Mesenchymal stem cell (in vitro differentiated cells and primary cell): ENCODE results near the gene TTLL11.
A peak's percentile ranks its signal among the peaks of the same experiment; 100 is the strongest.

Experiments
- DNase-seq: peaks from one replicate; pipeline ENCODE4 v3.0.0-alpha.2; 2013
- H2AFZ ChIP-seq: one replicate; pipeline ENCODE4 v1.6.1; 2013; ENCODE audit warnings: low read depth, mild to moderate bottlenecking, control low read depth, inconsistent platforms, low read length, moderate library complexity
- H2AK5ac ChIP-seq: 2 replicates; pipeline ENCODE4 v1.6.1; 2013; ENCODE audit warnings: low read length, moderate library complexity, mild to moderate bottlenecking, inconsistent platforms; ENCODE audit not compliant: severe bottlenecking
- H2BK120ac ChIP-seq: one replicate; pipeline ENCODE4 v1.6.1; 2013; ENCODE audit warnings: low read depth, mild to moderate bottlenecking, inconsistent platforms, low read length, moderate library complexity
- H2BK12ac ChIP-seq, 2 experiments: one replicate each; pipeline ENCODE4 v1.6.1; 2013; ENCODE audit warnings: inconsistent platforms in 2 of 2, low read length in 2 of 2, mild to moderate bottlenecking in 2 of 2, moderate library complexity in 2 of 2, control low read depth in 1 of 2
- H2BK15ac ChIP-seq: one replicate; pipeline ENCODE4 v1.6.1; 2013; ENCODE audit warnings: mild to moderate bottlenecking, low read depth, inconsistent platforms; ENCODE audit not compliant: poor library complexity, severe bottlenecking
- H2BK5ac ChIP-seq: 2 replicates; pipeline ENCODE4 v1.6.1; 2013; ENCODE audit warnings: low read depth, mild to moderate bottlenecking, low read length, control low read depth, inconsistent platforms; ENCODE audit not compliant: poor library complexity, severe bottlenecking
- H3K14ac ChIP-seq, 2 experiments: one replicate each; pipeline ENCODE4 v1.6.1; 2013; ENCODE audit warnings: inconsistent platforms in 2 of 2, low read length in 2 of 2, control low read depth in 1 of 2, mild to moderate bottlenecking in 1 of 2, moderate library complexity in 1 of 2
- H3K18ac ChIP-seq, 2 experiments: one replicate each; pipeline ENCODE4 v1.6.1; 2013; ENCODE audit warnings: inconsistent platforms in 2 of 2, low read length in 2 of 2, control low read depth in 1 of 2, low read depth in 1 of 2, mild to moderate bottlenecking in 1 of 2
- H3K23ac ChIP-seq, 2 experiments: one replicate each; pipeline ENCODE4 v1.6.1; 2013; ENCODE audit warnings: inconsistent platforms in 2 of 2, low read length in 2 of 2, mild to moderate bottlenecking in 2 of 2, moderate library complexity in 2 of 2, control low read depth in 1 of 2
- H3K27ac ChIP-seq: 2 replicates; pipeline ENCODE4 v1.5.1; 2013; ENCODE audit warnings: mild to moderate bottlenecking, moderate library complexity, low read length, control low read depth, inconsistent platforms; ENCODE audit not compliant: poor library complexity, severe bottlenecking
- H3K27me3 ChIP-seq, 2 experiments: 2 replicates each; pipeline versions ENCODE4 v1.6.1 to v1.7.0; 2013; ENCODE audit warnings: low read length in 2 of 2, mild to moderate bottlenecking in 2 of 2, moderate library complexity in 2 of 2, control low read depth in 1 of 2, inconsistent platforms in 1 of 2; ENCODE audit not compliant: control insufficient read depth in 1 of 2, insufficient read depth in 1 of 2
- H3K36me3 ChIP-seq, 2 experiments: 2 replicates each; pipeline versions ENCODE4 v1.6.1 to v1.7.0; 2013; ENCODE audit warnings: low read length in 2 of 2, control low read depth in 1 of 2, inconsistent platforms in 1 of 2, low read depth in 1 of 2, mild to moderate bottlenecking in 1 of 2; ENCODE audit not compliant: insufficient read depth in 2 of 2, control insufficient read depth in 1 of 2
- H3K4ac ChIP-seq, 2 experiments: one replicate each; pipeline ENCODE4 v1.6.1; 2013; ENCODE audit warnings: inconsistent platforms in 2 of 2, low read length in 2 of 2, mild to moderate bottlenecking in 2 of 2, moderate library complexity in 2 of 2, control low read depth in 1 of 2, low read depth in 1 of 2
- H3K4me1 ChIP-seq: 2 replicates; pipeline ENCODE4 v1.6.1; 2013; ENCODE audit warnings: low read depth, low read length, control low read depth; ENCODE audit not compliant: control insufficient read depth, insufficient read depth
- H3K4me2 ChIP-seq: 2 replicates; pipeline ENCODE4 v1.6.1; 2013; ENCODE audit warnings: low read length, mild to moderate bottlenecking, inconsistent platforms; ENCODE audit not compliant: poor library complexity, severe bottlenecking
- H3K4me3 ChIP-seq, 2 experiments: 2 replicates each; pipeline versions ENCODE4 v1.5.1 to v1.7.0; 2013; ENCODE audit warnings: low read length in 2 of 2, mild to moderate bottlenecking in 2 of 2, control low read depth in 1 of 2, low read depth in 1 of 2; ENCODE audit not compliant: insufficient read depth in 1 of 2
- H3K79me1 ChIP-seq: replicated peaks from 2 replicates; pipeline ENCODE4 v1.6.1; 2013; ENCODE audit warnings: mild to moderate bottlenecking, control low read depth, low read length, inconsistent platforms; ENCODE audit not compliant: poor library complexity, severe bottlenecking
- H3K9ac ChIP-seq: 2 replicates; pipeline ENCODE4 v1.7.0; 2013; ENCODE audit warnings: mild to moderate bottlenecking, low read length, moderate library complexity
- H3K9me3 ChIP-seq: 2 replicates; pipeline ENCODE4 v1.7.0; 2013; ENCODE audit warnings: mild to moderate bottlenecking, low read length; ENCODE audit not compliant: control insufficient read depth
- H4K8ac ChIP-seq: one replicate; pipeline ENCODE4 v1.6.1; 2013; ENCODE audit warnings: inconsistent platforms, mild to moderate bottlenecking, low read length, moderate library complexity
- H4K91ac ChIP-seq: one replicate; pipeline ENCODE4 v1.6.1; 2013; ENCODE audit warnings: mild to moderate bottlenecking, low read length, inconsistent platforms
- WGBS: methylation state at CpG from one replicate; pipeline ENCODE4 v1.1.7; 2013; ENCODE audit warnings: mixed read lengths; 5-methylcytosine and 5-hydroxymethylcytosine counted together

Gene TTLL11

DNA sequence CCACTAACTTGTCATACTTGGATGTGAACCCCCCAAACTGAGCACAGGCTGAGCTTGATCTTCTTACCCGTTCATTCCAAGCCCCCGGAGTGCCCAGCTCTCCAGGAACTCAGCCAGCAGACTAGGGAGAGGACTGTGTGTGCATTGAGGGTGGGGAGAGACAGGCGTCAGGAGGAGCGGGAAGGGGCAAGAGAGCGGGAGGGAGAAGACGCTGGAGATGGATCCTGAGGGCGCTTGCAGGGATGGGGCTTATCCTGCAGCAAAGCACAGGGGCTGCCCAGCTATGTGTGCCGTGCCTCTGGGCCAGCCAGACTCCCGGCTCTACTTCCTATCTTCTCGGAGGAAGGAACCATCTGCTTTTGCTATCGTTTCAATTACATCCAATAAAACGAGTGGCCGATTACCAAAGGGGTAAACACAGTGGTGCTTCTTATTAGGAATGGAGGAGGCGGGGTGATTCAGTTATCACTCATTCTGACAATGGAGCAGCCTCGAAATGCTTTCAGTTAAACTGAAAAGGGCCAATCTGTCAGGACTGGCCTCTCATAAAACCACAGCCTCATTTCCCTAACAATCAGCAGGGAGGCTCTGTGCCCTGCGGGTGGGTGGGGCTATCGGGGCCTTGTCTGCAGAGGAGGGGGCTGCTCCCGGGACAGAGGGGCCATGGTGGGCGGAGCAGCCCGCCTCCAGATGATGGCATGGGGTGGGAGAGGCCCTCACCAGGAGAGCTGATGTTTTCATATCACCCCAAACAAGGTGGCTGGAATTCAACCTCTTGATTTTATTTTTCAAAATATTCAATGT lies 273.5 kb downstream of the TTLL11 start:
- H2AFZ ChIP-seq, result no peak overlapping the region
- no peak overlapping the region for H3K27ac ChIP-seq
- no peak overlapping the region for H3K18ac ChIP-seq
- H3K14ac ChIP-seq, result no peak overlapping the region
- H3K27me3 ChIP-seq, result peaks cover 25 to 34% of the 10 kb centered on the region in 2 experiments
- no peak overlapping the region for H2BK5ac ChIP-seq
- H2BK120ac ChIP-seq, result no peak overlapping the region
- WGBS, result 36% methylated on average over 17 of the region's 20 CpGs
- H3K4me1 ChIP-seq, result peaks cover 10% of the 10 kb centered on the region
- no peak overlapping the region for H3K4ac ChIP-seq
- peak overlapping the region in 1 of 2 experiments; percentile 43 for H3K4me3 ChIP-seq
- H3K36me3 ChIP-seq, result peaks cover 0 to 4% of the 10 kb centered on the region in 2 experiments
- H2BK15ac ChIP-seq, result no peak overlapping the region
- H4K8ac ChIP-seq, result no peak overlapping the region
- peak overlapping the region; percentile 36 for H3K9ac ChIP-seq
- no peaks in the 10 kb centered on the region for H3K9me3 ChIP-seq
- no peaks in the 10 kb centered on the region for H3K79me1 ChIP-seq
- H2BK12ac ChIP-seq, result no peak overlapping the region
- no peak overlapping the region for H4K91ac ChIP-seq
- peak overlapping the region; percentile 49 for H3K4me2 ChIP-seq
- H2AK5ac ChIP-seq, result no peak overlapping the region
- H3K23ac ChIP-seq, result no peak overlapping the region
- peak; percentile 22 for DNase-seq

DNA sequence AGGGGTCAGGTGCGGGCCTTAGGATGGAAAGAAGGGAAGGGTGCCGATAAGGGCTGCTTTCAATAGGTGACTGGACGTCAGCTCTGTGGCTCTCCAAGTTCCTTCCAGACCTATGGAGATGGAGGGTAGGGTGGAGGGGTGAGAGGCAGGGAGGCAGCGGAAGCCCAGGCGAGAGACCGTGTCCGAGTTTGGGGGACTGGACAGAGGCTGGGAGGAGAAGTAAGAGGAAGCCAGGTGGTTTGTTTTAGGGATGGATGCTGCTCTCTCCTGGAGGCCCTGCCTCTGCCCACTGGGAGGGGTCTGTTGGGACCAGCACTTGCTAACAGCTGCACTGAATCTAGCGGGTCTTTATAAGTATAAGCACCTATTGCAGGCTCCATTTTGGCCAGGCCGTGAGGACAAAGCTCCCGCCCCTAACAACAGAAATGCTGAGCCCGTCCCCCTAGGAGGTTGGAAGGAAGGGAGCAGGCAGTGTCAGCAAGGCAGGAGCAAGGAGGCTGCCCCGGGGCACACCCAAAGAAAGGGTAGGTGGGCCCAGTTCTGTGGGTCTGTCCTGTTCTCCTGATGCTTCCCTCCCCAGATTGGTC lies 274.2 kb downstream of the TTLL11 start:
- peaks cover 25 to 34% of the 10 kb centered on the region in 2 experiments for H3K27me3 ChIP-seq
- no peak overlapping the region for H3K18ac ChIP-seq
- no peak overlapping the region for H4K91ac ChIP-seq
- H3K27ac ChIP-seq, result no peak overlapping the region
- H2AFZ ChIP-seq, result no peak overlapping the region
- peaks cover 10% of the 10 kb centered on the region for H3K4me1 ChIP-seq
- H2AK5ac ChIP-seq, result no peak overlapping the region
- WGBS, result 82% methylated on average over 12 of the region's 12 CpGs
- peaks cover 0 to 4% of the 10 kb centered on the region in 2 experiments for H3K36me3 ChIP-seq
- no peaks in the 10 kb centered on the region for H3K9me3 ChIP-seq
- no peak overlapping the region for H2BK15ac ChIP-seq
- no peak overlapping the region for H4K8ac ChIP-seq
- H2BK5ac ChIP-seq, result no peak overlapping the region
- no peak overlapping the region for H2BK120ac ChIP-seq
- H3K23ac ChIP-seq, result no peak overlapping the region
- no peak overlapping the region for H3K4me3 ChIP-seq
- no peak for DNase-seq
- no peak overlapping the region for H2BK12ac ChIP-seq
- H3K4me2 ChIP-seq, result no peak overlapping the region
- H3K14ac ChIP-seq, result no peak overlapping the region
- H3K9ac ChIP-seq, result no peak overlapping the region
- no peak overlapping the region for H3K4ac ChIP-seq
- H3K79me1 ChIP-seq, result no peaks in the 10 kb centered on the region

DNA sequence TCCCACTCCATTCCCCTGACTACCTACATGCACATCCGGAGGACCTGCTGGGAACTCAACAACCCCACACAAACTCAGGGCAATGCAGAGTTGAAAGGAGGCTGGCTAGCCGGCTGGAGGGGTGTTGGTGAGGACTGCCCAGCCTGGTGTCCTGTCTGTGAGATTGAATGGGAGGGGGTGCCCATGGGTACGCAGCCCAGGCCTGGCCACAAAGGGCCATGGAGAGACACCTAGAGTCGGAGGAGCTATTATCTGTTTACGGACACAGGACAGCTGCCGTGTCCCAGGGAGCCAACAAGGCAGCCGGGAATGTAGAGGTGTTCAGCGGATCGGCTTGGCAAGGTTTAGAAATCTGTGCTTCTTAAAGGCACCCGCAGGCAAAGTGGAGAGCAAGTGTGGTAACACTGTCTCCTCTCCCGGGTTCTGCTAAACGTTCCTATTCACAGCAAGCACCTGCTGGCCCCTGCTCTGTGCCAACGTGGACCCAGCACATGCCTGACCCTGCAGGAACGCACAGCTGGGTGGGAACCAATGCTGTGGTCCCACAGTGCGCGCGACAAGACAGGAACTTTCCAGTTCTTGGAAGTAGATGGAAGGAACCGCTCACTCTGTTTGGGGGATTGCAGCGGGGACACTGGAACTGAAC lies 275.0 kb downstream of the TTLL11 start:
- Histone ChIP-seq H3K4me1 (peaks cover 10% of the 10 kb centered on the region), H3K36me3 (peaks cover 0 to 4% of the 10 kb centered on the region in 2 experiments), H2BK15ac (no peak overlapping the region), H3K4me3 (no peak overlapping the region), H3K18ac (no peak overlapping the region), H3K4ac (no peak overlapping the region), H4K91ac (no peak overlapping the region), H3K27me3 (peaks cover 25 to 40% of the 10 kb centered on the region in 2 experiments), H4K8ac (no peak overlapping the region), H3K4me2 (no peak overlapping the region), H3K14ac (no peak overlapping the region), H2BK120ac (no peak overlapping the region), H2BK12ac (no peak overlapping the region), H3K27ac (no peak overlapping the region), H2BK5ac (no peak overlapping the region), H2AFZ (no peak overlapping the region), H3K79me1 (no peaks in the 10 kb centered on the region), H3K23ac (no peak overlapping the region), H2AK5ac (no peak overlapping the region), H3K9ac (no peak overlapping the region), H3K9me3 (no peaks in the 10 kb centered on the region)
- 88% methylated on average over 18 of the region's 19 CpGs for WGBS
- no peak for DNase-seq

DNA sequence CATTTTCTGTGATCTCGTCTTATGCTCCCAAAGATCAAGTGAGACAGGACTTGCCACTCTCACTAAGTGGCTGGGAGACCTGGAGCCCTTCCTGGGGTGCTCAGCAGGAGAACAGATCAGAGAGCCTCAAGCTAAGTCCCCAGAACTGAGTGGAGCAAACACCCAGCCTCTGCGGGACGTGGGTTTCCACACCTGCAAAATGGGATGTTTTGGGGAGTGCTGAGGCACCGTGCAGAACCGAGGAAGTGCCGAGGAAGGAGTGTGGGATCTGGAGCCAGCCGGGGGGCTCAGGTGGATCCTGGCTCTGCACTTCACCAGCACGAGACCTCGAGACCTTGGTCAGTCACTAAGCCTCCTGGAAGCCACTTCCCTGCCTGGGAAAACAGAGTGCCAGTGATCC lies 275.6 kb downstream of the TTLL11 start:
- Histone ChIP-seq H2BK5ac (no peak overlapping the region), H3K4me3 (no peak overlapping the region), H3K4me2 (no peak overlapping the region), H2BK15ac (no peak overlapping the region), H3K27ac (no peak overlapping the region), H3K14ac (no peak overlapping the region), H3K9ac (no peak overlapping the region), H4K8ac (no peak overlapping the region), H3K18ac (no peak overlapping the region), H3K4ac (no peak overlapping the region), H3K36me3 (peaks cover 0 to 3% of the 10 kb centered on the region in 2 experiments), H3K79me1 (no peaks in the 10 kb centered on the region), H2BK12ac (no peak overlapping the region), H3K4me1 (peaks cover 10% of the 10 kb centered on the region), H2AK5ac (no peak overlapping the region), H3K27me3 (peaks cover 28 to 40% of the 10 kb centered on the region in 2 experiments), H2BK120ac (no peak overlapping the region), H4K91ac (no peak overlapping the region), H3K9me3 (no peaks in the 10 kb centered on the region), H3K23ac (no peak overlapping the region), H2AFZ (no peak overlapping the region)
- no peak for DNase-seq
- 83% methylated on average over 9 of the region's 9 CpGs for WGBS
